A204.1 (cell line): Measurements from ENCODE around the gene PTGR1.

ENCODE experiments used
- FAIRE-seq: peaks from 2 replicates; lab custom pipeline; 2012; peaks lifted over from hg19 to GRCh38; lab: Jason Lieb, UNC

PTGR1 gene

DNA sequence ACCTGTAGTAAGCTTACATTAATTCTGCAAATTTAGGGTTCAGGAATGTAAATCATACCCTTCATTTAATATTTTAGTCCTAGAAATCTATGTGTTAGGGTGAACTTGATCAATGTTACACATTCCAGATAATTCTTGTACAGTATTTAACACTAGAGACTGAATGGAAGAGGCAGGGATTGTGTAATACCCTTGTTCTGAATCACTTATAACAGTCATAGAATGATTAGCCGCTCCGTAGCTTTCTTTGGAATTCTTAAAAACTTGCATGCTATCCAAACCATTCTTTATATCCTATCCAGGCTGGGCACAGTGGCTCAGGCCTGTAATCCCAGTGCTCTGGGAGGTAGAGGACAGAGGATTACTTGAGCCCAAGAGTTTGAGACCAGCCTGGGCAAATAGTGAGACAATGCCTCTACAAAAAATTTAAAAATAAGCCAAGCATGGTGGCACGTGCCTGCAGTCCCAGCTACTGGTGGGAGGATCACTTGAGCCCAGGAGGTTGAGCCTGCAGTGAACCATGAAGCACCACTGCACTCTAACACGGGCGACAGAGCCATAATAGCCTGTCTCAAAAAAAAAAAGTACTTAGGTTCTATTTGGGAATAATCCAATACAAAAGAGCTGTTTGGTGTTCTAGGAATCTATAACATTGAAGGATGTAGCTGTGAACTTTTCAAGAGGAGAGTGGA, 66.2 kb downstream of the PTGR1 start:
- FAIRE-seq: no peak

DNA sequence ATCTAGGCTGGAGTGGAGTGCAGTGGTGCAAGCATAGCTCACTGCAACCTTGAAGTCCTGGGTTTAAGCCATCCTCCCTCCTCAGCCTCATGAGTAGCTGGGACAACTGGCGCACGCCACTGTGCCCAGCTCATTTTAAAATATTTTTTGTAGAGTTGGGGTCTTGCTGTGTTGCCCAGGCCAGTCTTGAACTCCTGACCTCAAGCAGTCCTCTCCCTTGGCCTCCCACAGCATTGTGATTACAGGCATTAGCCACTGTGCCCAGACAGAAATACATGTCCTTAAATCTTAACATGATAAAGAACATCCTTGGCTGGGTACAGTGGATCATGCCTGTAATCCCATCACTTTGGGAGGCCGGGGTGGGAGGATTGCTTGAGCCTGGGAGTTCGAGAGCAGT, 67.7 kb downstream of the PTGR1 start:
- FAIRE-seq: no peak

DNA sequence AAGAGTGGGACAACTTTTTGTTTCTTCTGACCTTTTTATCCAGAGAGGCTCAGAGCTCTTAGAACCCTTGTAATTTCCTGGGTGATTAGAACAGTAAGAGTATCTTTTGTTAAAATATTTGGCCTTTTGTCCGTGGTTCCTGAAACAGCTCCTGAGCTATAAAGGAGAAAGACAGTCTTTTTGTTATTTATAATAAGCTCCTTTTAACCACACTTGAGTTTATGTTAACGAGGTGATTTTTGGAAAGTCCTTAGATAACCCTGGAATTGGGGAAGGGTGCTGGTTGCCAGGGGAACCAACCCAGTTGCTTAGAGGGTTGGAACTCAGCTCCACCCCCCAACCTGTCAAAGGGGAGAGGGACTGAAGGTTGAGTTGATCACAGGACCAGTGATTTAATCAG, 69.7 kb downstream of the PTGR1 start:
- no peak for FAIRE-seq

DNA sequence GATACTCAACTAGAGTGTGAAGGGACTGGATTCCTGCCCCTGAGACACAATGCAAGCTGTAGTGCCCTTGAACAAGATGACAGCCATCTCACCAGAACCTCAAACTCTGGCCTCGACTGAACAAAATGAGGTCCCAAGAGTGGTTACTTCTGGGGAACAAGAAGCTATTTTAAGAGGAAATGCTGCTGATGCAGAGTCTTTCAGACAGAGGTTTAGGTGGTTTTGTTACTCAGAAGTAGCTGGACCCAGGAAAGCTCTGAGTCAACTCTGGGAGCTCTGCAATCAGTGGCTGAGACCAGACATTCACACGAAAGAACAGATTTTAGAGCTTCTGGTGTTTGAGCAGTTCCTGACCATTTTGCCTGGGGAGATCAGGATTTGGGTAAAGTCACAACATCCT, 72.1 kb downstream of the PTGR1 start:
- no peak for FAIRE-seq

DNA sequence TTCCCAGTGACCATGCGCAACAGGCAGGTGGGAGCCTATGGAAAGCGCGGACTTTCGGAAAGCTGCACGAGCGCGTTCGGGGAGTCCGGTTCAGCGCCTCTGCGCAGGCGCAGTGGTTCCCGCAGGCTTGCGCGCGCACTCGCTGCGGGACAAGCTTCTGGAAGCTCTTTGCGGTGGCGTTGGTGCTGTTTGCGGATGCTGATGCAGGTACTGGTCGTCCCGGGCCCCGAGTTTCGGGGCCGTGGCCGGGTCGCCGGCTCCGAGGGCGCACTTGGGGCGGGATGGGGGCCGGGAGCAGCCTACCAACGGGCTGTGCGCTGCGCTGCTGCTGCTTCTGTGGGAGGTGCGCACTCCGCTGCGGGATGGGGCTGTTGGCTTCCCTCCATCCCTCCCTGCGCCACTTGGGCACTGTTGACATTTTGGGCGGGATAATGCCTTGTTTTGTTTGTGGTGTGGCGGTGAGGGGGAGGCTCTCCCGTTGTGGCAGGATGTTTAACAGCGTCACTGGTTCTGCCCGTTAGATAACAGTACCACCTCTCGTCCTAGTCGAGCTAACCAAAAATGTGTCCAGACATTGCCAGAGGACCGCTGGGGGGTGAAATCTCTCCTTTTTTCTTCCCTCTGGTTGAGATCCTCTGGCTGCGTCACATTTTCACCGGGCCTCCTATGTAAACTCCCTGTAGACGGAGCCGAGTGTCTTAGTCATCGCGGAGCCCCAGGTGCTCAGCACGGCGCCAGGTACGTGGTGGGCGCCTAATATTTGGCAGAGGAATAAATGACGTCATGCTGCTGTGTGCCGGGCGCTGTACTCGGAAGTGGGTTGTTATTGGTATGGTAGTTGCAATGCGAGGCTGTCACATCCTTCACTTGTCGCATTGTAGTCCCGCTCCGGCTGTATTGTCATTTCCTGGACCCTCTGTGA, 74.1 kb downstream of the PTGR1 start, which contains the start of gene ZNF483:
TSS of gene ZNF483 (plus strand) at position 124 of the 922 bp plus-strand sequence. CDS start 2,217 bp downstream, outside the sequence.
- peak; percentile 88 for FAIRE-seq

DNA sequence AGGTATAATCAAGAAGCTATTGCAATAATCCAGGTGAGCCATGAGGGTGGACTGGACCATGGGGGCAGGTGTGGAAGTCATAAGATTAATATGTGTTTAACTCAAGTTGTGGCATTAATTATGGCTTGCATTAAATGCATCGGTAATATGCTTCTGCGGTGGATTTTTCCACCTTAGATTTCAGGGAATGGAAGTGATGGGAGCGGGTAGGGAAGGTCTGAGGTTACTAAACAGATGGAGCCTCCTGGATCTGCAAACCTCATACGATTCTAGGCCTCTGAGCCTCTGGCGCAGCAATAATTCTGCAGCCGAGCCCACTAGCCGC, 74.8 kb downstream of the PTGR1 start:
- no peak for FAIRE-seq

DNA sequence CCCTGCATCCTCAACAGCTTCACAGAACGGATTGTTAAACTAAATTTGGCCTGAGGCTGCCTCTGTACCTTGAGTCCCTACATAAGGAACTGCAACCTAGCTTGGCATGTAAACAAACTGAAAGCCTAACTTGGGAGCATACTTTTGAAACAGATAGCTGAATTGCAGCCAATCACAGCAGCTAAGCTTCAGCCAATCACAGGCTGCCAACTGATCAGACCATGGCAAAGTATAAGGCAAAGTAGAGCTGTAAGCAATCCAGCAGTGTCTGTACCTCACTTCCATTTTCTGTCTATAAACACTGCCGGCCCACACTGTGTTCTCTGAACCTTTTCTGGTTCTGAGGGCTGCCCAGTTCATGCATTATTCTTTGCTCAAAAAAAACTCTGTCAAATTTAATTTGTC, 83.4 kb downstream of the PTGR1 start:
- FAIRE-seq: no peak

DNA sequence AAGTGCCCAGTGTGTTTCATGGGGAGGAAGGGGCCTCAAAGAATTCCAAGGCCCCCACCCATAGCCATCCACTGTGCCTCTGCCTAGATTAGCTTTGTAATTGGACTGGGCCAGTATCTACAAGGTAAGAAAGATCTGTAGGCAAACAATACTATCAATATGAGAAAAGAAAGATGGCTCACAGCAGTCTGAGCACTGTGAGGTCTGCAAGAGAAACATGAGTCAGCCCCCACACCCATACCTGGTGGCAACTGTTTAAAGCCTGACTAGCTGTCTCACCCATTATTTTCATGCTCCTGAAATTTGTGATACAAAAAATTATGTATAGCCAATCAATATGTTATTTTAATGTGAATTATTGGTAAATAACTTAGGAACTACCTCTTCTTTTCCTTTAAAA, 84.5 kb downstream of the PTGR1 start:
- no peak for FAIRE-seq
